Fibroblast of skin of left biceps (primary cell): ENCODE measurements around the gene ARHGAP33.

Experiments
- DNase-seq, 2 experiments: peaks; one replicate each; pipeline ENCODE4 v3.0.0-alpha.2; 2013; ENCODE audit warnings: low read depth in 2 of 2

Gene ARHGAP33

DNA sequence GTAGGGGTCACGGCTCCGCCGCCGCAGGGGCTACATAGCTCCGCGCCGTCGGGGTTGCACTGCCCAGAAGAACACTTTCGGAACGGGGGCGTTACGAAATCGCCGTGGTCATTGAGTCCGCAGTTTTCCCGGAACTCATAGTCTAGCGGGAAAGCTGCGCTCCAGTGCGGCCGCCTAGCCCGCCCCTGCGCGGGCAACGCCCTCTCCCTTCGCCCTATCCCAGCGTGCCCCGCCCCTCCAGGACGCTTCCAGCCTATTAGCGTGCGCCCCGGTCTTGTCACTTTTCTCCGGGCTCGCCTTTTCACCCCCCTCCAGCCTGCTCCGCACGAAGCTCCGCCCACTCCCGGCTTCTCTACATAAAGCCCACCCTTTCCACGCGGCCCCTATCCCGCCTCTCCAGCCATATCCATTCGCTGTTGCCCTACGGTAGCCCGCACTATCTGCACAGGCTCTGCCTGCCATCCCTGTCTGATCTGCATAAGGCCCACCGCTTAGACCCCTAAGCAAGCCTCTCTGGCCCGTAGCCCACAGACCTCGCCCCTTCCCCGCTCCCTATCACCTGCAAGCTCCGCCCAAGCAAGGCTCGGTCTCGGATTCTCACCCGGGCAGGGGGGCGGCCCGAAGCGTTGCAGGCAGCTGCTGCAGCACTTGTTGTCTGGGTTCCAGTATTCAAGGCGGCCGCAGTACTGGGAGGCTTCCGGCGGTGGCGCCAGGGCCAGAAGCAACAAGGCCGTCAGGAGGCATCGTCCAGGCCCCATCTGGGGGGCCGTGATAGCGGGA, 34.8 kb upstream of the ARHGAP33 start:
- peak; percentile 83 to 87 for DNase-seq

DNA sequence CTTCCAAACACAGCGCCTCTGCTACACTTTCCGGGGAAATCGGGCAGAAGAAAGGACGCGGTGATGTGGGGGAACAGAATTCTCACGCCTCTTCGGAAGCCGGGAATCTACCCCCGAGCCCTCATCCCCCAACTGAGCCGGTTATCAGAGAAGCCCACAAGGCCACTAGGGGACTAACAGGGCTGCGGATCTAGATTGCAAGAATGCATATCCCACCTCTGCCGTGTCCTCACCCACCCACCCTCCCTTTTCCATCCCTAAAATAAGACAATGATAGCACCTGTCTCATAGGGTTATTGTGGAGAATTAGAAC, 34.2 kb upstream of the ARHGAP33 start:
- no peak for DNase-seq

DNA sequence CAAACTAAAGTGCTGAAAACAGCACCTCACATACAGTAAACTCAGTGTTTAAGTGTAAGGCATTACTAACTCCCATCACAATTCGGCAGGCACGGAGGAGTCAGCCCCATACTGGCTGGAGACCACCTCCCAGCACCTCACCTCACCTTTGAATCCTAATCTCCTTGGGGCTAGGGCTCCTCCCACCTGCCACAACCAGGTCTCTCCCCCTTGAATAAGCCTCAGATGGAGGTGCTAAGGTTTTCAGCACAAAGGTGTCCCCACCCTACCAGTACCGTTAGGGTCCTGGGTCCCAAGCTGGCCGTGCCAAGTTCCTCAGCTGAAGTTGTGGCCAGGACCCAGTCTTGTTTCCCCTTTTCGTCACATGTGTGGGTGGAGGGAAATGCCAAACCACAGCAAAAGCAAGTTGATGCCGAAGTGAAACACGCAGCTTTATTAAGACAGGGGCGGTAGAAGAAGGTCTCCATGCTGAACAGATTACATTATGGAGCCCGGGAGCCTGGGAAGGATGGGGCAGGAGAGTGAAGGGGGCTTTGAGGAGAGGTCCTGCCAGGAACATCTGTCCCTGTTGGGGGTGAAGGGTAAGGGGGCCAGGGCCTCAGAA, 33.1 kb upstream of the ARHGAP33 start, which contains the start of gene IGFLR1:
IGFLR1 (minus strand) TSS at position 332 of the 604 bp plus-strand sequence. CDS start 1,272 bp downstream, outside the sequence.
- no peak for DNase-seq

DNA sequence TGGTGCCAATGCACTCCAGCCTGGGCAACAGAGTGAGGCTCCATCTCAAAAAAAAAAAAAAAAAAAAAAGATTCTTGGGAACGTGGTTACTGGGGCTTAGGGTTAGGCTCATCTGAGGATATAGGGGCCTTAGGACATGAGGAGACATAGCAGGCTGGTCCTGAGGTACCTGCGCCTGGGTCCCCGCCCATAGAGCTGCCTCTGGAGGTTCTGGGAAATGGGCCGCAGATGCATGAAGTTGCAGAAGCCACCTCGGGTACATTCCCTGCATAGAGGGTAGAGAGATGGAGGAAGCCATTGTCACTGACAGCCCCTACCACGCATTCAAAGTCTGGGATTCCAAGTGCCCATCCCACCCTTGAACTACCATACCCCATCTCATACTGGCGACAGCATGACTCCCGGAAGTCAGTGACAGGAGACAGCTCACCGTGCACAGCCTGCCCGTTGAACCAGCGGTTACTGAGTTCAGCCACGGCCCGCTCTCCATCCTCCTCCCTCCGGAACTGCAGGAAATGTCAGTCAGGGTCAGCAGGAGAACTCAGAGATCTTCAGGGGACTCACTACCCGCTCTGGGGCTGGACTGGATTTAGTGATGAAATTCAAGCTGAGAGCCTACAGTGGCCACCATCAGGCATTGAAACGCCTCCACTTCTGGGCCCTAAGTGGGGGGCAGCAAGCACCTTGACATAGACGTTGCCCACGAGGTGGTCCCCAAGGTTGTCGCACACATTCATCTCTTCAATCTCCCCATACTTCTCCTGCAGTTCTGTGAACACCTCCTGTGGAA, 31.5 kb upstream of the ARHGAP33 start:
- DNase-seq, result no peak

DNA sequence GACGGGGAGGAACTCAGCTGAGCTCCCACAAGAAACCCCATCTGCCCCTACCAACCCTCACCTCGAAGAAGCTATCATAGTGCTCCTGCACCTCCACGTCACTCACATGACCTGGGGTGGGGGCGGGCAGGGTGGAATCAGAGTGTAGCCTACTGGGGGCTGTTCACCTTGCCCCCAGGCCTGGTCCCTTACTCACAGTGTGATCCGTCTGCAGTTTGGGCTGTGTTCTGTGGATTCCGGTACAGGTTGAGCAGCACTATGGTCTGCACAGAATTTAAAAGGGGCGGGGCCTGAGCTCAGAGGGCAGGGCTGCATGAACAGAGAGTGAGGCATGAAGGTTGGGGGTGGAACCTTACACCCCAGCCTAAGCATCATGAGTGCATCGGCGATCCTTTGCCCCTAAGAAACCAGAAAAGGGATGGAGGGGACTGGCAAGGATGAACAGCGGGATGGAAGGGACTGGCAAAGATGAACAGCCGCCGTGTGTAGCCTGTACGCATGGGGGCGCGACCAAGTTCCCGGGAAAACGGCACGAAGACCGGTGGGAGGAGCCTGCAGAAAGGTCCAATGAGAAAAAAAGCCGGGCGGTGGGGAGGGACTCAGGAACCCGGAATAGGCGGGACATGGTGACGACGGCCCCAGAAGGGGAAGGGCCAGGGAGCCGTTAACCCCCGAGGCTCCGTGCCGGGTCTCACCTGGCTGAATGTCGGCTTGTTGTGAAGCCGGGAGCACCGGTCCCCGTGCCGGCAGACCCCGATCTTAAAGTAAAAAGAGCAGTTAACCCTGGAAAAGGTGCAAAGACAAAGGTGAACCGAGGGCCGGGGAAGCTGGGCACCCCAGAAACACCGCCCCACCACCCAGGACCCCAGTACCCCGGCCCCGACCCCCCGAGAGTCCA, 30.7 kb upstream of the ARHGAP33 start:
- peak; percentile 83 to 87 for DNase-seq

DNA sequence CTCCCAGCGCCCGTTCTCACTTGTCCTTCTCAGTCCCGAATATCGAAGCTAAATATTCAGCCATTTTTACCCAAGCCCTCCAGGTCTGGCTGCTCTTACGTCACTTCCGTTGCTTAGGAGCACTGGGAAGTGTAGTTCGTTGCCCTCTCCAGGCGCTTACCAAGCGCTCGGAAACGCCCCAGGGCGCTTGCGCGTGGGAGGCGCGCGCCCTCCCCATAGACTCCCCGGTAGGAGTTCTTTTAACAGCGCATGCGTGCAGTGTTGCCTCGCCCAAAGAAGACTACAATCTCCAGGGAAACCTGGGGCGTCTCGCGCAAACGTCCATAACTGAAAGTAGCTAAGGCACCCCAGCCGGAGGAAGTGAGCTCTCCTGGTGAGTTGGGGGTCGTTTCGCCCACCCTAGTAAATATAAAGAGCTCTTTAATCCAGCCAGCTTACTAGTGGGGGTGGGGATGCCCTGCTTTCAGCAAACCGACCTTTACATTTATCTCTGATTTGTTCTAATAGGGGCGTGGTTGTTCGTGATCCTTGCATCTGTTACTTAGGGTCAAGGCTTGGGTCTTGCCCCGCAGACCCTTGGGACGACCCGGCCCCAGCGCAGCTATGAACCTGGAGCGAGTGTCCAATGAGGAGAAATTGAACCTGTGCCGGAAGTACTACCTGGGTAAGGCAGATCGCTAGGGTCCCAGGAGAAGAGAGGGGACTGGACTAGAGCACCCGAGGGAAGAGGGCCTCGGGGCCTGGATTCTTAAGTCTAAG, 29.9 kb upstream of the ARHGAP33 start, which contains the start of the genes PSENEN and U2AF1L4:
PSENEN (plus strand) TSS at position 324 of the 759 bp plus-strand sequence; CDS start at position 604, 280 bp downstream.
U2AF1L4 (minus strand) TSS at position 91 of the 759 bp plus-strand sequence; CDS start at position 64, 27 bp downstream.
- peak; percentile 97 to 98 for DNase-seq

DNA sequence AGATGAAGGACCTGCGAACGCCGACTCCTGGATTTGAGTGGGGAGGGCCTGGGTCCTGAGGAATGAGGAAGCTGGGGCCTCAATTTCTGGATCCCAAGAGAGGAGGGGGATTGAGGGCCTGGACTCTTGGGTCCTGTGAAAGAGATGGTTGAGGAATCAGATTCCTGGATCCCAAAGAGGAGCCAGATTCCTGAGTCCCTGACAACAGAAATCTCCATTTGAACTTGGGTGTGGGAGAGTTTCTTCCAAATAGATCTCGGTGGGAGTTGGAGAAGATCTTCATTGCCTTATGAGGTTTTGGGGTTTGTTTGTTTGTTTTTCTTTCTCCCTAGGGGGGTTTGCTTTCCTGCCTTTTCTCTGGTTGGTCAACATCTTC, 29.3 kb upstream of the ARHGAP33 start:
- no peak for DNase-seq

DNA sequence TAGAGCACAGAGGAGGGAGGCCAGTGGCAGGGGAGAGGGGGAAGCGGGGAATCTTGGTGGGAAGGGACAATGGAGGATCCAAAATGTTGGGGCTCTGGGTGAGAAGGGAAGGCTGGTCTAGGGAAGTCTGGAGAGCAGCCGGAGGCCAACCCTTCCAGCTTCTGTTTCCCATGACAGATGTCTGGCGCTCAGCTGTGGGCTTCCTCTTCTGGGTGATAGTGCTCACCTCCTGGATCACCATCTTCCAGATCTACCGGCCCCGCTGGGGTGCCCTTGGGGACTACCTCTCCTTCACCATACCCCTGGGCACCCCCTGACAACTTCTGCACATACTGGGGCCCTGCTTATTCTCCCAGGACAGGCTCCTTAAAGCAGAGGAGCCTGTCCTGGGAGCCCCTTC, 28.8 kb upstream of the ARHGAP33 start:
- no peak for DNase-seq

DNA sequence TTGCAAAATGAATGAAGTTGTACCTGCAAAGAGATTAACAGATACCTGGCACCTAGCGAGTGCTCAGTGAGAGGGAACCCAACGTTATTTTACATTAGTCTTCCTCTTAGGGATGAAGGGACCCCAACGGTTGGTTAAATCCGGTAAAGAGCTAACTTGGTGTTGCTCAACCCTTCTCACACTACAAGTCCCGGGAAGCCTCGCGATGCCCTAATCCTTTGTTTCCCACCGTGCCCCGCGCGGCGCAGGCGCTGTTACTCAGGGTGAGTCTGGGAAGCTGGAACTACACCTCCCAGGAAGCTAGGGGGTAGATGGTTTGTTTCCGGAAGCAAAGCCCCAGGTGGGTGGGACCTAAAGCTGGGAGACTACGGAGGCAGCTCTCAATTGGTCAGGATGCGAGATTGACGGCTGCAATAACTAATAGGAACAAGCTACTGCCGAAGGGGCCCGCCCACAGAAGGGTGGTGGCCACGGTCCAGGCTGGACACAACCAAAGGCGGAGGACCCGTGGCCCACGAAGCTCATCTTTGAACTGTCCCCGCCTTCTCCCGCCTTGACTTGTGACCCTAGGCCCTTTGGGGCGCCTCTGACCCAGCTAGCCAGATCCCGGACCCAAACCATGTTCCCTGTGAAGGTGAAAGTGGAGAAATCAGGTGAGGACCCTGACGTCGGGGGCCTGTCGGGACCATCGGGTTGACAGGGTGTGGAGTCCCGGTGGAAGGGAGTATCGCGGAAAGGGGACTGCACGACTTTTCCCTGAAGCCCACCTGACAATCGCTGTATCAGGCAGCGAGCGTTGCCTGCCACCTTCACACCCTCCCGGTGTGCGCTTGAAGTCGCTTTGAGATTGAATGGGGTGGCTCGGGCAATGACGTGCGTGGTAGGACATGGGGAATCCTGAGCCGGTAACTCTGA, 27.0 kb upstream of the ARHGAP33 start, which contains the start of gene LIN37:
LIN37 (plus strand) TSS at position 471 of the 915 bp plus-strand sequence; CDS start at position 620, 149 bp downstream.
- peak; percentile 97 to 98 for DNase-seq

DNA sequence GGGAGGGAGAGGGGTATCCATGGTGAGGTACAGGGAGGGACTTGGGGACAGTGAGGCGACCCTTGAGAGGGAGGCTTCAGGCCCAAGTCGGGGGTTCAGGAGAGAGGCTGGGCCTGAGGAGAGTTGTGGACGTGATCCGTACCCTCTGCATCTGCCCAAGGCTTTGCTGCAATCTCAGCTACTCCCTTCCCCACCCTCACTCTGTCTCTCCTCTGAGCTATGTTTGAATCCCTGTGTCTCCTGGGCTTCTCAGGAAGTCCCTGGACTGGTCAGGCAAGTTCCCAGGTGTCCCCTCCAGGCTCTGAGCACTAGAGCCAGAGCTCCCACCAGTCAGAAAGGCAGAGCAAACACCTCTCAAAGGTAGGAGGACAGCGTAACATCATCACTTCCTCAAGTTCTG, 25.2 kb upstream of the ARHGAP33 start:
- no peak for DNase-seq

DNA sequence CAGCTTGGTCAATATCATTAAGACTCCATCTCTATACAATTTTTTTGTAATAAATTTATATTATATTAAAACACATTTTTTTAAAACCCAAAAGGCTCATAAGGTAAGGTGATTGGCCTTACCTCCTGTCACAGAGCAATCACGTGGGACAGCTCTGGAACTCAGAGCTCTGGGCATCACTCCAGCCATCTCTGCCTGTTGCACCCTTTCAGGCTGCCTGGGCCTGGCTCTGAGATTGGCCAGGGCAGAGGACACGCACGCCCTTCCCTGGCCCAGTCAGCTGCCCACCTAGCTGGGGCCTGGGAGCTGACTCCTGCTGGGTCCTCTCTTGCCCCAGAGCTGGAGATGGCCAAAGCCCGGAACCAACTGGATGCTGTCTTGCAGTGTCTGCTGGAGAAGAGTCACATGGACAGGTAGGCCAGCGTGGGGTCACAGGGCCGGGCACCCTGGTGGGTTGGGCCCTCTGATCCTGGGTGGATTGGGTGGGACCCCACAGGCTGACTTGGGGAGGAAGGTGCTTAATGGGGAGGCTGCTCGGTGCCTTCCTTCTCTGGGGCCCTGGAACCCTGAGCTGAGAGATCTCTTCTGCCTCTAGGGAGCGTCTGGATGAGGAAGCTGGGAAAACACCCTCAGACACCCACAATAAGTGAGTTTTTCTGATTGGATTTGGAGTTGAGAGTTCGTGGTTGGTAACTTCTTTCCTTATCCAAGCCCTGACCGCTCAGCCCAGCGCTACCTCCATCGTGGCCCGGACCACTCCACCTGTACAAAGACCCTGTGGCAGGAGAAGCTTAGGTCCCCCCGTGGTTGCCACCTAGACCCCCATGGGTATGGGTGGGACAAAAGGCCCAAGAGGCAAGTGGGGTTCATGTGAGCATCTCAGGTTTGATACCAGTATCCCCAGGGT, 23.3 kb upstream of the ARHGAP33 start:
- DNase-seq, result no peak

DNA sequence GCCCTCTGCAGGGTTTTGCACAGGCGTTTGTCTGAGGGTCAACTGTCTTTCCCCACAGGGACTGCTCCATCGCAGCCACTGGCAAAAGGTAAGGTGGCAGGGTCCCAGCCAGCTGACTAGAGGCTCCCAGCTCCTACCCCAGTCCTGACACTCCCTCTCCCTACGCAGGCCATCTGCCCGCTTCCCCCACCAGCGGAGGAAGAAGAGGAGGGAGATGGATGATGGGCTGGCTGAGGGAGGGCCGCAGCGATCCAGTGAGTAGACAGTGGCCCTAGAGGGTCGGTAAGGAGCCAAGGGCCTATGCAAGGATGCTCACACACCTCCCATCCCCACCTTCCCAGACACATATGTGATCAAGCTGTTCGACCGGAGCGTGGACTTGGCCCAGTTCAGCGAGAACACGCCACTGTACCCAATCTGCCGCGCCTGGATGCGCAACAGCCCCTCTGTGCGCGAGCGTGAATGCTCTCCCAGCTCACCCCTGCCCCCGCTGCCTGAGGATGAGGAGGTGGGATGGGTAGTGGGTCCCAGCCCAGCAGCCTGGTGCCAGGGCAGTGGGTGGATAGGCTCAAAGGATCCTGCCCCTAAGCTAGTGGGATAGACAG, 22.5 kb upstream of the ARHGAP33 start:
- DNase-seq, result no peak

DNA sequence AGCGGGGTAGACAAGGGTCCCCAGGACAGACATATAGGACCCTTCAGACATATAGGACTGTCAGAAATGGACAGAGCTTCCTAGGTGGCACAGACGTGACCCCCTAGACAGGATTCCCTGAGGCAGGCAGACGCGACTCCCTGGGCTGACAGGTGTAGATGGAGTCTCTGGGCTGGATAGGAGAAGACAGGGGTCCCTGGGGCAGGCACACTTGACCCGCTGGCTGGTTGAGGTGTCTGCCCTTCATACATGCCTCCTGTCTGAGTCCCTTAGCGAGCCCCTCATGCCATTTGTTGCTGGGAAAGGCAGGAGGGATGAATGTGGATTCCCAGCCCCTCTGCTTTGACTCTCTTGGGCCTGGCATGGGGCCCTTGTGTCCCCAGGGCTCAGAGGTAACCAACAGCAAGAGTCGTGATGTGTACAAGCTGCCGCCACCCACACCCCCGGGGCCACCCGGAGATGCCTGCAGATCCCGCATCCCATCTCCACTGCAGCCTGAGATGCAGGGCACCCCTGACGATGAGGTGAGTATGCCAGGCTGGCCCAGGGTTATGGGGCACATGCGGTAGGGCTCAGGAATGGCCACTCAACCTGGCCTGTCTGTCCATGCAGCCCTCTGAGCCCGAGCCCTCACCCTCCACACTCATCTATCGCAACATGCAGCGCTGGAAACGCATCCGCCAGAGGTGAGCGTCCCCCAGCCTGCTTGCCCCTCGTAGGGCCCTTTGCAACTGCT, 21.6 kb upstream of the ARHGAP33 start:
- DNase-seq, result no peak

DNA sequence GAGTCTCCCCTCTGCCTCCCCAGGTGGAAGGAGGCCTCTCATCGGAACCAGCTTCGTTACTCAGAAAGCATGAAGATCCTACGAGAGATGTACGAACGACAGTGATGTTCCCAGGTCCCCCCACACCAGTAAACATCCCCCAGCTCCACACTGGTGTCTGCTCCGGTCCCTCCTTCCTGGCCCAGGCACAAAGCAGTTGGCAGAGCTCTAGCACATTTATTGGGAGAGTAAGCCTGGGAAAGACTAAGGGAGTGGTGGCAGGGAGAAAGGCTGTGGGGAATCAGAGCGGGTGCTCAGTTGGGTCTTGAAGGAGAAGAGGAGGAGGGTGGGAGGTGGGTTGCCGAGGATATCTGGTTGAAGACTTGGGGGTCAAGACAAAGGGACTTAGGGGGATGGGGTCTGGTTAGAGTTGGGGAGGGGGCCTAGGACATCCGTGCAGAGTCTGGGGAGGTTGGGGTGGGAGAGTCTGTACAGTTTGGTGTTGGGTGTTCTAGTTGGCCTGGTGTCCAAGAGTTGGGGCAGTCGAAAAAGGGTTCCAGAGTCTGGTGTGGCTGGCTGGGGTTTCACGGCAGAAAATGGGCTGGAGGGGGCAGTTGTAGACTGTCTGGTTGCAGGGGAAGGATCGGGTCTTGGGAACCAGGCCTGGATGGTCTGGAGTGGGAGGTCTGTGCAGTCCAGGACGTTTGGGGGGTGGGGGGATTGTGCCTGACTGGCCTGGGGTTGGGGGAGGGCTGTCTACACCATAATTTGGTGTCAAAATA, 20.8 kb upstream of the ARHGAP33 start:
- no peak for DNase-seq

DNA sequence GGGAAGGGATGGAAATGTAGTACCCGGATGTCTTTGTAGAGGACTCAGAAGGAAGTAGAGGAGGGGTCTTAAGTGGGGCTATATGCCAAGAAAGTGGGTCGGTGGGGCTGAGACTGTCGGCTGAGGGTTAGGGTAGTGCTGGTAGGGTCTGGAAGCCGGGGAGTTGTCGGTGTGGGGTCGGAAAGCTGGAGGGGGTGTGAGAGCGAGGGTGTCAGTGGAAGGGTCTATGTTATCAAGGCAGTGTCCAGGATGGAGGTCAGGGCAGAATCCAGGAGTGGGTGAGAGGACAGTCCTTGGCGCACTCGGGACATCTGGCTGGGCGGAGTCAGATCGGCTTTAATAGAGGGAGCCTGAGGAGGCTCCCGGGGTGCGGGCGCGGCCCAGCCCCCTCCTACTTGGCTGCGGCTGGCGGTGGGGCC, 20.2 kb upstream of the ARHGAP33 start:
- no peak for DNase-seq

DNA sequence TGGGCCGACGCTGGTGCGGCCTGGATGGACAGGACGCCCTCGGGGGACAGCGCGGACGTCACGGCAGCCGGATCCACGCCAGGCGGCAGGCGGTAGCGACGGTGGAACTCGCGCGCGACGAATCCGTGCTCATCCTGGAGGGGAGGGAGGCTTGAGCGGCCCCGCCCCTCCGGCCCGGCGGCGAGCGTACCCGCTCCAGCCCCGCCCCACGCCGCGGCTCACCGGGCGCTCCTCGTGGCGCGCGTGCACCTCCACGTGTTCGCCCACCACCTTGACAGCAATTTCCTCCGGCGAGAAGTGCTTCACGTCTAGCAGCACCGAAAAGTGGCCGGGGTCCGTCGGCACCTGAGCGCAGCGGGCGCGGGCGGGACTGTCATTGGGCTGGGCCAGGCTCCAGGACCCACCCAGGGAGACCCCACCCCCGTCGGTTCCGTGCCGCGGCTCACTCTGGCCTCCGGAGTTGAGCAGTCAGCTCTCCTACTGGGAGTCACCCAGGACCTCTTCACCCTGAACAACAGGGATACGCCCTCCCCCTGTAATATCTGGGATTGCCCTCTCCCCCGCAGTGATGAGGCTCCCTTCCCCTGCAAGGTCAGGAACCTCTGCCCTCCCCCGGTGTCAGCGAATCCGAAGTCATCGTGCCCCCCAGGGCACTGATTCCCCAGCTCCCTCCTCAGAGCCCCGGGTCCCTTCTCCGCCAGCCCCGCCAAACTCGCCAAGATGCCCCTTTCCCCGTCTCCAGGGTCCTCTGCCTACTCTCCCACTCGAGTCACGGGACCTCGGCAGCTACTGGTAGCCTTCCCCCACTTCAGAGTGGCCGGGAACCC, 19.6 kb upstream of the ARHGAP33 start:
- DNase-seq, result no peak
